Epithelial cell of esophagus (primary cell): Measurements from ENCODE around the gene NUP205.
"Not testable (repeated sequence)": the region's sequence is repeated elsewhere in the genome, so short reads cannot be mapped to it uniquely, and the experiment has no call there.

Source experiments
- DNase-seq: peaks from one replicate; pipeline ENCODE4 v3.0.0; 2010; ENCODE audit warnings: low read depth
- H3K4me3 ChIP-seq: 2 replicates; pipeline ENCODE4 v1.5.1; 2011; ENCODE audit warnings: mild to moderate bottlenecking, low read length, control low read depth
- TF ChIP-seq, protein P1 (sequence below): IDR thresholded peaks from 2 replicates; pipeline ENCODE4 v1.5.1; 2011; ENCODE audit warnings: low read depth, mild to moderate bottlenecking, low read length, control low read depth, inconsistent platforms; ENCODE audit not compliant: insufficient read depth; ENCODE audit errors: missing control alignments

The NUP205 gene

DNA sequence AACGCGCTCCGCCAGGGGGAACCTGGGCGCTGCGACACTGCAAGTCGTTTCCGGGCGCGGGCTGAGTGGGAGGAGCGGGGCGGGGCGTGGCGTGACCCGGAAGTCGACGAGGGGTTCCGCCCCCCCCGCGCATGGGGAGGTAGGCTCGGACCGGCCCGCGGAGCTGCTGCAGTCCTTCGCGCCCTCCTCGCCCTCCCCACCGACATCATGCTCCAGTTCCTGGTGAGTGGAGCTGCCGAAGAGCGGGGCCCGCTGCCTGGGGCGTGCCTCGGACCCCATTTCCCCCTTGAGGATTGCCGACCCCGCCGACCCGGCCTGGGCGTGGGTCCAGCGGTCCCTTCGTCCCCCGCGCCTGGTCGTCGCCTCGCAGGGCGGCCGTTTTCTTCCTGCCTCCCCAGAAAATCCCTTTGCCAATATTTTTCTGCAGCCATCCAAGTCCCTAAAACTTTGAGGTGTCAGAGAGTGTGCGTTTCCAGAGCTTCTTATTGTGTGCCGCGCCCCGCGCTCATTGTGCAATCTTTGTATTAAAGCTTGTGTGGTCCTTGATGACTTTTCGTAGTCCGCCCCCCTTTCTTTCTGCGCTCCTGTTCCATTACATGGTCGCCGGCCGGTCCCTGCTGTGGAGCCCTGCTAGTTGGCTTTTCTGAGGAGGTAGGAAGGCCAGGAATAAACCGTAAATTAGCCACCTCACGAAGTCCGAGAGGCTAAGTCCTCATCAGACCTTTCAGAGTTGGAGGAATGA lies 104.8 kb downstream of the NUP205 start, which contains the start of gene STMP1:
TSS of gene STMP1 (plus strand) at position 142 of the 742 bp plus-strand sequence.
- TF ChIP-seq, protein P1, sequence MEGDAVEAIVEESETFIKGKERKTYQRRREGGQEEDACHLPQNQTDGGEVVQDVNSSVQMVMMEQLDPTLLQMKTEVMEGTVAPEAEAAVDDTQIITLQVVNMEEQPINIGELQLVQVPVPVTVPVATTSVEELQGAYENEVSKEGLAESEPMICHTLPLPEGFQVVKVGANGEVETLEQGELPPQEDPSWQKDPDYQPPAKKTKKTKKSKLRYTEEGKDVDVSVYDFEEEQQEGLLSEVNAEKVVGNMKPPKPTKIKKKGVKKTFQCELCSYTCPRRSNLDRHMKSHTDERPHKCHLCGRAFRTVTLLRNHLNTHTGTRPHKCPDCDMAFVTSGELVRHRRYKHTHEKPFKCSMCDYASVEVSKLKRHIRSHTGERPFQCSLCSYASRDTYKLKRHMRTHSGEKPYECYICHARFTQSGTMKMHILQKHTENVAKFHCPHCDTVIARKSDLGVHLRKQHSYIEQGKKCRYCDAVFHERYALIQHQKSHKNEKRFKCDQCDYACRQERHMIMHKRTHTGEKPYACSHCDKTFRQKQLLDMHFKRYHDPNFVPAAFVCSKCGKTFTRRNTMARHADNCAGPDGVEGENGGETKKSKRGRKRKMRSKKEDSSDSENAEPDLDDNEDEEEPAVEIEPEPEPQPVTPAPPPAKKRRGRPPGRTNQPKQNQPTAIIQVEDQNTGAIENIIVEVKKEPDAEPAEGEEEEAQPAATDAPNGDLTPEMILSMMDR = peak; percentile 53
- DNase-seq = peak; percentile 94
- H3K4me3 ChIP-seq = peak within 1 kb of the TSS; percentile 83

DNA sequence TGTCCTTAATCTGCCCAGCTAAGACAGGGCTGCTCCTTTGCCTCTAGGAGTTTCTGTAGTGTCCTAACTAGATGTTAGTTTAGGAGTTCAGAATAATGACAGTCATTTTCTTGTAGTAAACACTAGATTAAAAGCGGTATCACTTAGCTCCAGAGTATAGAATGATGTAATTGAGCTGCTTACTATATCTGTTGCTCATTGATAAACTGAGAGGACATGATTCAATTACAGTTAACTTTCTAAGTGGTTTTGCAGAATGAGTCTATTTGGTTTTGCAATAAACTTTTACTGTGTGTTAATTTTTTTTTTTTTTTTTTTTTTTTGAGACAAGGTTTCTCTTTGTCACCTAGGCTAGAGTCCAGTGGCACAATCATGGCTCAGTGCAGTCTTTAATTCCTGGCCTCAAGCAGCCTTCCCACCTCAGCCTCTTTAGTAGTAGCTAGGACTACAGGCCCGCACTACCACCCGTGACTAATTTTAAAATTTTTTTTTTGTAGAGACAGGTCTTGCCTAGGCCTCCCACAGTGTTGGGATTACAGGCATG lies 106.4 kb downstream of the NUP205 start:
- H3K4me3 ChIP-seq = no peak overlapping the region
- peak; percentile 52 for DNase-seq
- TF ChIP-seq, protein P1 = no peak

DNA sequence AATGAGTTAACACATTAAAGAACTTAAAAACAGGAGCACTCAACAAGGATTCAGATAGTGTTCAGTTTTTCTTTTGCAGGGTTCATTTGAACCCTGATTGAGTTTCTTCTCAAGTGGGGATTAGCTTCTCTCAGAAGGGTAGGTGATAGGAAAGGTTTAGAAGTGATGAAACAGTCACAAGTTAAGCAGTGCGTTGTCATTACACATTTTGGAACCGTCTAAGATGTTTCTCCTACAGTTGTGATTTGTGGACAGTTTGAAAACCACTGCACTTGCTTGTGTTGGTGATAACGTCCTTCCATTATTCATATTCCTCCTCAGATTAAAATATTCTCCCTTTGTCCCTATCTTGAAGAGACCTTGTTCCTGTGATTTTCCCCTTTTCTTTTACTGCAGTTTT lies 107.3 kb downstream of the NUP205 start:
- H3K4me3 ChIP-seq = no peak overlapping the region
- DNase-seq = no peak
- TF ChIP-seq, protein P1 = no peak

DNA sequence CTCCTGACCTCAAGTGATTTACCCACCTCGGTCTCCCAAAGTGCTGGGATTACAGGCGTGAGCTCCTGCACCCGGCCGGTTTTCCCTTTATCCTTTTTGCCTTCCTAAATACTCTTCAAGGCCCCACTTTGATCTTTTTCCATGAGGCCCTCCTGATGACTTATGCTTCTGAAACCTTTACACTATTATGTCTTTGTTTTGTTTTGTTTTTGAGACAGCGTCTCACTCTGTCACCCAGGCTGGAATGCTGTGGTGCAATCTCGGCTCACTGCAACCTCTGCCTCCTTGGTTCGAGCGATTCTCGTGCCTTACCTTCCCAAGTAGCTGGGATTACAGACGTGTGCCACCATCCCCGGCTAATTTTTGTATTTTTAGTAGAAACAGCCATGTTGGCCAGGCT lies 108.4 kb downstream of the NUP205 start:
- DNase-seq = no peak
- TF ChIP-seq, protein P1 = no peak
- H3K4me3 ChIP-seq = no peak overlapping the region

DNA sequence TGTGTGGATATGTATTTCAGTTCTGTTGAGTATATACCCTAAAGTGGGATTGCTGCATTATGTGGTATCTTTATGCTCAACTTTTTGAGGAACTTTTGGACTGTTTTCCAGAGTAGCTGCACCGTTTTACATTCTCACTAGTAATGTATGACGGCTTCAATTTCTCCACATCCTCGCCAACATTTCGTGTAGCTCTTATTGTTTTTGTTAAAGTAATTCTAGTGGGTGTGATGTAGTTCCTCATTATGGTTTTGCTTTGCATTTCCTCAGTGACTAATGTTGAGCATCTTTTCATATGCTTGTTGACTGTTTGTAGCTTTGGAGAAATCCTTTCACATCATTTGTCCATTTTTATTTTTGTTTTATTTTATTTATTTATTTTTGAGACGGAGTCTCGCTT lies 109.1 kb downstream of the NUP205 start:
- no peak overlapping the region for H3K4me3 ChIP-seq
- TF ChIP-seq, protein P1 = no peak
- DNase-seq = no peak

DNA sequence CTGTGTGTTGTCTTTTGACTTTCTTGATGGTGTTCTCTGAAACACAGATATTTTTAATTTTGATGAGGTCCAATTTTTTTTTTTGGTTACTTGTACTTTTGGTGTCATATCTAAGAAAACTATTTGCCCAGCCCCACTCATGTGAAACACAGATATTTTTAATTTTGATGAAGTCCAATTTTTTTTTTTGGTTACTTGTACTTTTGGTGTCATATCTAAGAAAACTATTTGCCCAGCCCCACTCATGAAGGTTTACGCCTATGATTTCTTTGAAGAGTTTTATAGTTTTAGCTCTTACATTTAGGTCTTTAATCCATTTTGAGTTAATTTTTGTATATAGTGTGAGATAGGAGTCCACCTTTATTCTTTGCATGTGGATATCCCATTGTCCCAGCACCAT lies 109.9 kb downstream of the NUP205 start:
- not testable (repeated sequence) for DNase-seq, H3K4me3 ChIP-seq

DNA sequence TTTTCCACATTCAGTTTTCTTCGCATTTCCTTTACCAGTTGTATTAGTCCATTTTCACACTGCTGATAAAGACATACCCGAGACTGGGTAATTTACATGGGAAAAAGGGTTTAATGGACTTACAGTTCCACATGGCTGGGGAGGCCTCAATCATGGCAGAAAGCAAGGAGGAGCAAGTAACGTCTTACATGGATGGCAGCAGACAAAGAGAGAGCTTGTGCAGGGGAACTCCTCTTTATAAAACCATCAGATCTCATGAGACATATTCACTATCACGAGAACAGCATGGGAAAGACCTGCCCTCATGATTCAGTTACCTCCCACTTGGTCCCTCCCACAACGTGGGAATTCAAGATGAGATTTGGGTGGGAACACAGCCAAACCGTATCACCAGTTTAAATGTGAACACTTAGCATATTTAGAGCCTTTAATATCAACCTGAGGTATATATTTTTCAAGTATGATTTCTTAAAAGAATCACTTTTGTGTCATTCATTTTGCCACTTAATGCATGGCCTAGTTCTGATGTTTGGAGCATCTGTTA lies 111.2 kb downstream of the NUP205 start:
- not testable (repeated sequence) for DNase-seq

DNA sequence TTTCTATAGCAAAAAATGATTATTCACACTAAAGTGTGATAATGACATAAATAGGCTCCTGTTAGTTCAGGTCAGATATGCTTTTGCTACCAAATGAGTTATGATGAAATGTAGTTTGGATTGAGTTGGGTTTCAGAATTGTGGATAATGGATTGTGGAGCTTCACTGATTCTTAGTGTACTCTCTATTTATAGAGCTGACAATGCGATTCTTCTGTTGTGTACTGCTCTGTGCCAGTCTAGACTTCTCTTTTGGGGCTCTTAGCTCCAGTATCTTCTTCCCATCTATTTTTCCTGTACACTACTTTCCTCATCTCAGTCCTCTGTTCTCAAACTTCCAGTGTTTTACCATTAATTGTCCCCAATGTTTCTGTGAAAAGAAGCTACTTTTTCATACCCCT lies 112.1 kb downstream of the NUP205 start:
- H3K4me3 ChIP-seq = no peak overlapping the region
- DNase-seq = no peak
- TF ChIP-seq, protein P1 = no peak

More for the DNA sequence above, 111.2 kb downstream of the NUP205 start:
- not testable (repeated sequence) for H3K4me3 ChIP-seq
